Measurements from ENCODE around the gene TTC23L.

The TTC23L gene

GRCh38 chr5:34870382-34870781 lies 31.4 kb downstream of the TTC23L start:
- no peak for DNase-seq (ENCODE audit: low read depth)

- DNase-seq (ENCODE audit: low read depth): no peak
These were observed 37.3 kb downstream of the TTC23L start for GRCh38 chr5:34876275-34876674.

- DNase-seq (ENCODE audit: low read depth): no peak
These were observed 42.3 kb downstream of the TTC23L start for GRCh38 chr5:34881246-34881645.

- DNase-seq (ENCODE audit: low read depth): no peak
These were observed 47.6 kb downstream of the TTC23L start for GRCh38 chr5:34886392-34887119.

- DNase-seq (ENCODE audit: low read depth): no peak
These were observed 50.4 kb downstream of the TTC23L start for GRCh38 chr5:34889394-34889793.

- peak; percentile 85 for DNase-seq (ENCODE audit: low read depth)
These were observed 53.0 kb downstream of the TTC23L start for GRCh38 chr5:34891981-34892380.

- DNase-seq (ENCODE audit: low read depth): no peak
These were observed 53.5 kb downstream of the TTC23L start for GRCh38 chr5:34892414-34892813.

- no peak for DNase-seq (ENCODE audit: low read depth)
These were observed 55.8 kb downstream of the TTC23L start for GRCh38 chr5:34894716-34895115.

GRCh38 chr5:34895641-34896419 lies 56.9 kb downstream of the TTC23L start:
- DNase-seq (ENCODE audit: low read depth): peak; percentile 54

GRCh38 chr5:34897646-34898045 lies 58.7 kb downstream of the TTC23L start:
- DNase-seq (ENCODE audit: low read depth): no peak

- peak; percentile 76 for DNase-seq (ENCODE audit: low read depth)
These were observed 59.4 kb downstream of the TTC23L start for GRCh38 chr5:34898258-34898895.

GRCh38 chr5:34899066-34899465 lies 60.1 kb downstream of the TTC23L start:
- DNase-seq (ENCODE audit: low read depth): no peak

GRCh38 chr5:34900652-34901051 lies 61.7 kb downstream of the TTC23L start:
- no peak for DNase-seq (ENCODE audit: low read depth)

GRCh38 chr5:34903260-34903659 lies 64.3 kb downstream of the TTC23L start:
- no peak for DNase-seq (ENCODE audit: low read depth)

GRCh38 chr5:34905564-34905963 lies 66.6 kb downstream of the TTC23L start:
- no peak for DNase-seq (ENCODE audit: low read depth)

- peak; percentile 85 for DNase-seq (ENCODE audit: low read depth)
These were observed 74.1 kb downstream of the TTC23L start for GRCh38 chr5:34913072-34913471.

- peak; percentile 76 for DNase-seq (ENCODE audit: low read depth)
These were observed 75.7 kb downstream of the TTC23L start for GRCh38 chr5:34914671-34915138.

- DNase-seq (ENCODE audit: low read depth): peak; percentile 98
These were observed 76.3 kb downstream of the TTC23L start, which contains the start of the genes BRIX1 and RAD1 for GRCh38 chr5:34915139-34915855. TSS of gene BRIX1 (plus strand) at chr5:34915711. CDS start at chr5:34915739, 28 bp downstream. TSS of gene RAD1 (minus strand) at chr5:34915504. CDS start at chr5:34914892, 612 bp downstream.

GRCh38 chr5:34915856-34916192 lies 76.9 kb downstream of the TTC23L start:
- peak; percentile 12 for DNase-seq (ENCODE audit: low read depth)

GRCh38 chr5:34916518-34916917 lies 77.6 kb downstream of the TTC23L start:
- no peak for DNase-seq (ENCODE audit: low read depth)

- DNase-seq (ENCODE audit: low read depth): no peak
These were observed 79.1 kb downstream of the TTC23L start for GRCh38 chr5:34918025-34918424.

GRCh38 chr5:34919077-34919476 lies 80.1 kb downstream of the TTC23L start:
- no peak for DNase-seq (ENCODE audit: low read depth)
